ENCODE results near the gene ZDHHC7. TPM values are rescaled to one million over a fixed set of nuclear protein-coding genes. Genes with fewer than 3 reads are reported as not detected.

ZDHHC7 gene
- total RNA-seq, 6 donors from 2014 or later: 77.4 to 112 (median 92.7) TPM

DNA sequence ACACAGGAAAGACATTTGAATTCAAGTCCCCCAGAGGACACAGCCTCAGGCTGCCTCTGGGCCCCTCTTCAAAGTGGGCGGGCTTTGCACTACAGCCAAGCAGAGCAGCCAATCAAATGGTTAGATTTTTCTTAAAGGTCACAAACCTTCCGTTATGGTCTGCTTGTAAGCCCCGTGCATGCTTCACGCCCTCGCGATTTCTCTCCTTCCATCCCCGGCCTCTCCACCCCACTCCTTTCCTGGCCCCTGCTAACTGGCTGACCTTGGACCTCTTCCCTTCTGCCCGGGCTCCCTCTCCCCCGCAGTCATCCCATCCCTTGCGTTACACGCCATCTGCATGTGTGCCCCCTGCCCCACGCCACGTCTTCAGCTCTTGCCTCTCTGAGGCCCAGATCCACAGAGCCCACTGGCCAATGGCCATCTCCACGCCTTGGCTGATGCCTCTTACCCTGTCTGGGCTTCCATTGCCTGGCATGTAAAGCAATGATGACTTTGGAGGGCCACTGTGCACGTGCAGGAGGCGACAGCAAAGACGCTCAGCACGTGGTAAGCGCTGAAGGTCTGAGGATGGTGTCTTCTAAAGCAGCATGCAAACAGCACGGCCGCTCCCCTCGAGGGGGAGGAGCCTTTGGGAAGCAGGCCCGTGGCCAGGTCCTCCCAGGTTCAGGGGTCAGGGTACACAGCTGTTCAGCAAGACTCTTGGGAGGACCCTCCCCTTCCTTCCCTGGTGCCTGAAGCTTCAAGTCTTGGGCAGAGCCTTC is 86.8 kb downstream of the ZDHHC7 start:
- Histone ChIP-seq H3K4me1 (peaks cover 6 to 28% (median 21%) of the 10 kb centered on the region in 4 donors), H3K27me3 (no peaks in the 10 kb centered on the region), H3K4me3 (no peak overlapping the region), H3K27ac (no peak overlapping the region), H3K36me3 (no peaks in the 10 kb centered on the region), H3K9me3 (no peaks in the 10 kb centered on the region)
- DNase-seq (no peak), ATAC-seq (ENCODE audit: low FRiP score in 2 of 2) (no peak)
- TF ChIP-seq EP300 (IDR thresholded peaks at IDR 0.05): no peak
- TF ChIP-seq, protein P1, sequence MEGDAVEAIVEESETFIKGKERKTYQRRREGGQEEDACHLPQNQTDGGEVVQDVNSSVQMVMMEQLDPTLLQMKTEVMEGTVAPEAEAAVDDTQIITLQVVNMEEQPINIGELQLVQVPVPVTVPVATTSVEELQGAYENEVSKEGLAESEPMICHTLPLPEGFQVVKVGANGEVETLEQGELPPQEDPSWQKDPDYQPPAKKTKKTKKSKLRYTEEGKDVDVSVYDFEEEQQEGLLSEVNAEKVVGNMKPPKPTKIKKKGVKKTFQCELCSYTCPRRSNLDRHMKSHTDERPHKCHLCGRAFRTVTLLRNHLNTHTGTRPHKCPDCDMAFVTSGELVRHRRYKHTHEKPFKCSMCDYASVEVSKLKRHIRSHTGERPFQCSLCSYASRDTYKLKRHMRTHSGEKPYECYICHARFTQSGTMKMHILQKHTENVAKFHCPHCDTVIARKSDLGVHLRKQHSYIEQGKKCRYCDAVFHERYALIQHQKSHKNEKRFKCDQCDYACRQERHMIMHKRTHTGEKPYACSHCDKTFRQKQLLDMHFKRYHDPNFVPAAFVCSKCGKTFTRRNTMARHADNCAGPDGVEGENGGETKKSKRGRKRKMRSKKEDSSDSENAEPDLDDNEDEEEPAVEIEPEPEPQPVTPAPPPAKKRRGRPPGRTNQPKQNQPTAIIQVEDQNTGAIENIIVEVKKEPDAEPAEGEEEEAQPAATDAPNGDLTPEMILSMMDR (IDR thresholded peaks at IDR 0.05): no peak
- TF ChIP-seq POLR2A (IDR thresholded peaks at IDR 0.05): no peak
- TF ChIP-seq POLR2AphosphoS5 (IDR thresholded peaks at IDR 0.05): no peak
- WGBS, 2 donors: 67 to 75% methylated on average over 20 to 22 of the region's 23 CpGs

Other genes starting within 250 kb of the ZDHHC7 start
- 100 to 1,000 TPM in 1 of 6 donors, 10 to 100 TPM in 5; 30.2 to 109 (median 80.8) TPM for gene CRISPLD2, start 191.6 kb downstream of the ZDHHC7 start, total RNA-seq
- 10 to 100 TPM; 21.6 to 77.5 (median 37.9) TPM for gene KIAA0513, start 16.3 kb upstream of the ZDHHC7 start, total RNA-seq
- 10 to 100 TPM in 3 of 6 donors, 1 to 10 TPM in 2, under 1 TPM in 1; 0.40 to 35.6 (median 9.9) TPM for gene CIBAR2, start 100.9 kb upstream of the ZDHHC7 start, total RNA-seq

All from upper lobe of left lung (tissue), 6 donors.